Thyroid gland (tissue), 4 donors: ENCODE measurements around the gene OR2AG1. TPM values are rescaled to one million over a fixed set of nuclear protein-coding genes. Genes with fewer than 3 reads are reported as not detected.
A peak's percentile ranks its signal among the peaks of the same experiment; 100 is the strongest.

Experiments
- DNase-seq, 2 donors: peaks; one replicate each; pipeline ENCODE4 v3.0.0-alpha.2; 2019
- H3K27ac ChIP-seq, 3 donors: fragments of 200-600 bp; sonication (generic); 1 replicate in 2 of 3; 2 replicates in 1 of 3; pipeline ENCODE4 v1.5.1; 2016 to 2019; ENCODE audit warnings: mild to moderate bottlenecking in 1 of 3, moderate library complexity in 1 of 3
- H3K27me3 ChIP-seq: fragments of 200-600 bp; sonication (generic); one replicate; pipeline ENCODE4 v1.5.1; 2019
- H3K36me3 ChIP-seq, 2 donors: fragments of 200-600 bp; sonication (generic); one replicate each; pipeline ENCODE4 v1.5.1; 2016 to 2019
- H3K4me1 ChIP-seq, 2 donors: fragments of 200-600 bp; sonication (generic); one replicate each; pipeline ENCODE4 v1.5.1; 2017 to 2019
- H3K4me3 ChIP-seq, 3 donors: fragments of 200-600 bp; sonication (generic); replicated peaks in 1 of 3; 1 replicate in 2 of 3; 2 replicates in 1 of 3; pipeline ENCODE4 v1.5.1; 2016; ENCODE audit warnings: mild to moderate bottlenecking in 1 of 3
- H3K9me3 ChIP-seq: fragments of 200-600 bp; sonication (generic); one replicate; pipeline ENCODE4 v1.5.1; 2017
- POLR2A ChIP-seq, 2 donors: fragments of 450-650 bp; IDR thresholded peaks; one replicate each; pipeline ENCODE4 v1.6.1; 2017; ENCODE audit warnings: antibody characterized with exemption in 2 of 2, mild to moderate bottlenecking in 2 of 2, moderate library complexity in 1 of 2
- whole genome bisulfite sequencing, 2 donors: methylation state at CpG; one replicate each; pipeline ENCODE4 v1.1.5; 2017; 5-methylcytosine and 5-hydroxymethylcytosine counted together
- intact Hi-C: fragments of 100-400 bp; cut with DNase I; formaldehyde crosslinking; loops from one replicate; pipeline ENCODE4 v1.15.1; 2023
- total RNA-seq, 4 donors: library from RNA; depleted of rRNA; stranded (reverse); fragments of >200 nt; gene quantifications; one replicate each; pipeline ENCODE4 v1.2.3, GENCODE V29; 2016
- TF ChIP-seq, protein P1 (sequence below), 6 experiments: fragments of 200-600 bp in 3 of 6; fragments of 450-650 bp in 3 of 6; sonication (generic) in 3 of 6; IDR thresholded peaks; one replicate each; pipeline ENCODE4 v1.5.1; 2016 to 2019; ENCODE audit warnings: antibody characterized with exemption in 6 of 6, mild to moderate bottlenecking in 2 of 6, inconsistent platforms in 1 of 6, moderate library complexity in 1 of 6

The OR2AG1 gene
- total RNA-seq, 4 donors from 2014 or later, result not detected

DNA sequence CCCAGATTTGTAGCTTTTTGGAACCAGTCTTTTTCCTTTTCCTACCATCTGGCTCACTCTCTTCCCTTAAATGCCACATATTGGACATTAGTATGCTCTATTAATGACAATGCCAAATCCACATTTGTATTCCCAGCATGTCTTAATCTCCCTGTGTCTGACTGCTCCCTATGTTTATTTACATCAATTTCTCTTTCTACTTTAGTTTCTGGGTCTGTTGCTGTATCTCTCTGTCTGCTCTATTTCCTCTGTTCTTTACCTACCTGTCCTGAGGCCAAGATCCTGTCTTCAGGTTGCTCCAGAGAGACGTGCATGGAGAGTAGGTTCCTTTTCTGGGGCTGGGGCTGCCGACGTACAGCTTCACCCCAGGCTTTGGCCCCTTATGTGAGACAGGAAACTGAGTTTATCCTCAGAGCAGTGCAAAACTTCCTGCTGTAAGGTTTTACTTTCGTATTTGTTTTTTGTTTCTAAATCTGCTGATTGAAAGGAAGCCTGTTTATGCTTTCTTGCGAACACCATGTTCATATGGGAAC is 36.7 kb upstream of the OR2AG1 start:
- Histone ChIP-seq H3K4me3 (no peak overlapping the region), H3K27ac (peak overlapping the region; percentile 19 to 58 (median 43)), H3K36me3 (no peaks in the 10 kb centered on the region), H3K4me1 (no peaks in the 10 kb centered on the region), H3K9me3 (no peaks in the 10 kb centered on the region), H3K27me3 (no peaks in the 10 kb centered on the region)
- intact Hi-C loops, result no loop called here
- TF ChIP-seq, protein P1, sequence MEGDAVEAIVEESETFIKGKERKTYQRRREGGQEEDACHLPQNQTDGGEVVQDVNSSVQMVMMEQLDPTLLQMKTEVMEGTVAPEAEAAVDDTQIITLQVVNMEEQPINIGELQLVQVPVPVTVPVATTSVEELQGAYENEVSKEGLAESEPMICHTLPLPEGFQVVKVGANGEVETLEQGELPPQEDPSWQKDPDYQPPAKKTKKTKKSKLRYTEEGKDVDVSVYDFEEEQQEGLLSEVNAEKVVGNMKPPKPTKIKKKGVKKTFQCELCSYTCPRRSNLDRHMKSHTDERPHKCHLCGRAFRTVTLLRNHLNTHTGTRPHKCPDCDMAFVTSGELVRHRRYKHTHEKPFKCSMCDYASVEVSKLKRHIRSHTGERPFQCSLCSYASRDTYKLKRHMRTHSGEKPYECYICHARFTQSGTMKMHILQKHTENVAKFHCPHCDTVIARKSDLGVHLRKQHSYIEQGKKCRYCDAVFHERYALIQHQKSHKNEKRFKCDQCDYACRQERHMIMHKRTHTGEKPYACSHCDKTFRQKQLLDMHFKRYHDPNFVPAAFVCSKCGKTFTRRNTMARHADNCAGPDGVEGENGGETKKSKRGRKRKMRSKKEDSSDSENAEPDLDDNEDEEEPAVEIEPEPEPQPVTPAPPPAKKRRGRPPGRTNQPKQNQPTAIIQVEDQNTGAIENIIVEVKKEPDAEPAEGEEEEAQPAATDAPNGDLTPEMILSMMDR (IDR thresholded peaks at IDR 0.05), result no peak
- no peak for TF ChIP-seq POLR2A (IDR thresholded peaks at IDR 0.05)
- DNase-seq, result no peak
- WGBS, 2 donors, result 58 to 79% methylated on average over 5 of the region's 5 CpGs

DNA sequence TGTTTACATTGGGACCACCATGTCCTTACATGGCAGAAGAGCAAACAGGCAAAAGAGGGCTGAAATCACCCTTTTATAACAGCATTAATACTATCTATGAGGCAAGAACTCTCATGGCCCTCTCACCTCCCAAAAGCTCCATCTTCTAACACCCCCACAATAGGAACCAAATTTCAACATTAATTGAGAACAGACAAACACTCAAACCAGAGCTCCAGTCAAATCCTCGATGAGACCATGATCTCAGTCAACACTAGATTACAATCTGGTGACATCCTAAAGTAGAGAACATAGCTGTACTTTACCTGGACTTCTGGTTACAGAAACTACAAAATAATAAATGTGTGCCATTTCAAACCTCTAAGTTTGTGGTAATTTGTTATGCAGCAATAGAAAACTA is 36.2 kb upstream of the OR2AG1 start:
- no peak for DNase-seq
- TF ChIP-seq, protein P1 (IDR thresholded peaks at IDR 0.05), result no peak
- TF ChIP-seq POLR2A (IDR thresholded peaks at IDR 0.05), result no peak
- intact Hi-C loops, result no loop called here
- H3K4me1 ChIP-seq, result no peaks in the 10 kb centered on the region
- H3K4me3 ChIP-seq, result no peak overlapping the region
- no peaks in the 10 kb centered on the region for H3K36me3 ChIP-seq
- H3K9me3 ChIP-seq, result no peaks in the 10 kb centered on the region
- 73 to 84% methylated on average over 1 of the region's 1 CpG for WGBS, 2 donors
- no peaks in the 10 kb centered on the region for H3K27me3 ChIP-seq
- H3K27ac ChIP-seq, result peak overlapping the region; percentile 19 to 58 (median 43)

DNA sequence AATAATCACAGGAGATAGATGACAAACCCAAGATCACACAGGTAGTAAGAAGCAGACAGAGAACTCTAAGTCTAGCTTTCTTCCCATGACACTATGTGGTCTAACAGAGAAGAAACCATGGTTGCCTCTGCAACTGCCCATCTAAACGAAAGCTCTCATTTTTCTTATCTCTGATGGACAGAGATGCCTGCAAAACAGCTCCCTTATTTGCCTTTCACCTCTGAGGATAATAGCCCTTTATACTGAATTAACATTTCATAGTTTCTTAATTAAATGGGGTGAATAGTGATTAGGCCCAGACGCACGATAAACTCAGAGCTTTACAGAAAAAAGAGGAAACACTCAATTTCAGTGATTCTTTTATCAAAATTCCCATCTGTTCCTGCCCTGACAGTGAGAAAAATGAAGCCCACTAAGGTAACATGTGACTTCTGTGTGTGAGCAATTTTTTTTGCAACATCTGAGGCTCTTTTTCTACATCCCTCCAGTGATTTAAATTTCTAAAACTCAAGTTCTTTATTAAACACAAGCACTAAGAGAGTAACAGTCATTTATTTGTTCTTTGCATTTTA is 35.6 kb upstream of the OR2AG1 start:
- Histone ChIP-seq H3K4me3 (no peak overlapping the region), H3K27me3 (no peaks in the 10 kb centered on the region), H3K27ac (peak overlapping the region in 1 of 3 donors; percentile 43), H3K4me1 (no peaks in the 10 kb centered on the region), H3K36me3 (no peaks in the 10 kb centered on the region), H3K9me3 (no peaks in the 10 kb centered on the region)
- TF ChIP-seq, protein P1 (IDR thresholded peaks at IDR 0.05), result no peak
- no peak for TF ChIP-seq POLR2A (IDR thresholded peaks at IDR 0.05)
- no peak for DNase-seq
- 82 to 83% methylated on average over 3 of the region's 3 CpGs for WGBS, 2 donors
- intact Hi-C loops, result no loop called here

DNA sequence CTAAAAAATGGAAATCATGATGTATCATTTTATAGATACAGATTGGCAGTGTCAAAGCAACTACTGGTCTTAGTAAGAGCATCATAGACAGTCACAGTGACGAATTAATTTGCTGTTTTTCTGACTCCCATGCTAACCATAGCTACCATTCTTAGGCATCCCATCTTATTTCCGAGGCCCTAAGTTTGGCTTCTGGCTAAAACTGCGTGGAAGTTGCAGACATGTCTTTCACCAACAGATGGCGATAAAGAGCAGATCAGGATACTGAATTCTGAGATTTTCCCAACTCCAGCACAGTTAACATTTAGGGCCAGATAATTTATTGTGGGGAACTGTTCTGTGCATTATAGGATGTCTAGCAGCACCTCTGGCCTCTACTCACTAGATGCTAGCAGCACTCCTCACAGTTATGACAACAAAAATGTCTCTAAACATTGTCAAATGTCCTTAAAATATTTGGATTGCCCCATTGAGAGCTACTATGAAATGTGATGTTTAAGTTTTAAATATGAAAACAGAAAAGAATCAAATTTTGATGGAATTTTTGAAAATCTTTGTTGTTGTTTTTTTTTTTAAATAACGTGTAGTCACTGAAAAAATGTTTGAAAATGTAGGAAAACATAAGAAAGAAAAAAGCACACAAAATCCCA is 27.4 kb upstream of the OR2AG1 start:
- Histone ChIP-seq H3K4me1 (no peaks in the 10 kb centered on the region), H3K27me3 (no peaks in the 10 kb centered on the region), H3K4me3 (no peak overlapping the region), H3K9me3 (no peaks in the 10 kb centered on the region), H3K27ac (no peak overlapping the region), H3K36me3 (no peaks in the 10 kb centered on the region)
- 6 to 10% methylated on average over 5 of the region's 5 CpGs for WGBS, 2 donors
- DNase-seq, result peak in 1 of 2 donors; percentile 17
- intact Hi-C loops, result loop anchor here (10.0 kb wide), 1 partner anchor 51 kb away; no protein-coding TSS in a partner anchor
- no peak for TF ChIP-seq POLR2A (IDR thresholded peaks at IDR 0.05)
- TF ChIP-seq, protein P1 (IDR thresholded peaks at IDR 0.05), result peak; percentile 53 to 88 (median 61)

DNA sequence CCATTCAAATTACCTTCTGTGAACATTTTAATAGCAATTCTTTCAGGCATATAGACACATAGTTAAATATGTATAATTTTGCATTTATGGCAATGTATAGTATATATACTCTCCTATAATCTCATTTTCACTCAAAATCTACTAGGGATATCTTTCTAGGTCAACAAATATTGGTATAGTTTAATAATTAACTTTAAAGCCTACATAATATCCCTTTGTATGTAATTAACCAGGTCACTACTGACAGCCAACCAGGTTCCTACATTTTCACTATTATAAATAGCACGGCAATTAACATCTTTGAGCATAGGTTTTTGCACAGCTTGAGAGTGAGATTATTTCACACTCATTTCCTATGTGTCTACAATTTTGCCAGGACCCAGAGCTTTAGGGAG is 26.9 kb upstream of the OR2AG1 start:
- no peaks in the 10 kb centered on the region for H3K4me1 ChIP-seq
- no peaks in the 10 kb centered on the region for H3K36me3 ChIP-seq
- H3K9me3 ChIP-seq, result no peaks in the 10 kb centered on the region
- WGBS, 2 donors, result 95 to 100% methylated on average over 1 of the region's 1 CpG
- DNase-seq, result no peak
- H3K4me3 ChIP-seq, result no peak overlapping the region
- intact Hi-C loops, result loop anchor here (10.0 kb wide), 1 partner anchor 51 kb away; no protein-coding TSS in a partner anchor
- TF ChIP-seq POLR2A (IDR thresholded peaks at IDR 0.05), result no peak
- TF ChIP-seq, protein P1 (IDR thresholded peaks at IDR 0.05), result no peak
- no peaks in the 10 kb centered on the region for H3K27me3 ChIP-seq
- no peak overlapping the region for H3K27ac ChIP-seq
